Adipose tissue (tissue), 3 donors: ENCODE results near the gene STARD13. TPM values are rescaled to one million over a fixed set of nuclear protein-coding genes. Genes with fewer than 3 reads are reported as not detected.

Experiments used
- H3K27ac ChIP-seq: one replicate; pipeline ENCODE4 v1.5.1; 2013; ENCODE audit warnings: low read depth, low read length
- WGBS, 3 donors: extraction: QIAGEN DNeasy Blood & Tissue Kit; methylation state at CpG; one replicate each; pipeline ENCODE4 v1.1.7; 2013; 5-methylcytosine and 5-hydroxymethylcytosine counted together
- polyA plus RNA-seq, 3 donors: library from polyadenylated mRNA; stranded (reverse); fragments of 200-250 nt; gene quantifications; one replicate each; pipeline ENCODE4 v1.2.3, GENCODE V29; 2013
- donor health status: healthy with polysubstance abuse.
- donor health status: Bipolar disorder and iron deficiency.
- donor health status: healthy.

Gene STARD13
- polyA plus RNA-seq, 3 donors, result 5.4 to 17.0 (median 13.3) TPM

- H3K27ac ChIP-seq, result no peak overlapping the region
These were observed 162.3 kb downstream of the STARD13 start for GRCh38 chr13:33123066-33123859.

GRCh38 chr13:33119856-33120543 is 165.6 kb downstream of the STARD13 start:
- 68 to 75% (median 73%) methylated on average over 10 of the region's 10 CpGs for WGBS, 3 donors
- no peak overlapping the region for H3K27ac ChIP-seq

More at GRCh38 chr13:33123066-33123859, 162.3 kb downstream of the STARD13 start:
- WGBS, 3 donors, result 72 to 81% (median 73%) methylated on average over 7 of the region's 7 CpGs

GRCh38 chr13:33119022-33119781 is 166.4 kb downstream of the STARD13 start:
- WGBS, 3 donors, result 85 to 89% (median 88%) methylated on average over 7 of the region's 7 CpGs
- no peak overlapping the region for H3K27ac ChIP-seq

GRCh38 chr13:33116321-33117010 is 169.1 kb downstream of the STARD13 start:
- H3K27ac ChIP-seq, result no peak overlapping the region
- 46 to 96% (median 95%) methylated on average over 2 of the region's 2 CpGs for WGBS, 3 donors

GRCh38 chr13:33115274-33115673 is 170.3 kb downstream of the STARD13 start:
- WGBS, 3 donors, result 96 to 97% (median 96%) methylated on average over 2 of the region's 2 CpGs
- no peak overlapping the region for H3K27ac ChIP-seq

GRCh38 chr13:33114146-33114545 is 171.4 kb downstream of the STARD13 start:
- H3K27ac ChIP-seq, result no peak overlapping the region
- 88 to 92% (median 91%) methylated on average over 5 of the region's 5 CpGs for WGBS, 3 donors

- no peak overlapping the region for H3K27ac ChIP-seq
- WGBS, 3 donors, result 82 to 96% (median 90%) methylated on average over 12 of the region's 12 CpGs
These were observed 172.8 kb downstream of the STARD13 start for GRCh38 chr13:33112766-33113165.

GRCh38 chr13:33111414-33112110 is 174.0 kb downstream of the STARD13 start:
- 61 to 71% (median 70%) methylated on average over 9 of the region's 9 CpGs for WGBS, 3 donors
- no peak overlapping the region for H3K27ac ChIP-seq

- 50 to 63% (median 55%) methylated on average over 14 of the region's 14 CpGs for WGBS, 3 donors
- no peak overlapping the region for H3K27ac ChIP-seq
These were observed 174.7 kb downstream of the STARD13 start for GRCh38 chr13:33110713-33111413.

- no peak overlapping the region for H3K27ac ChIP-seq
- 70 to 89% (median 81%) methylated on average over 5 of the region's 5 CpGs for WGBS, 3 donors
These were observed 175.2 kb downstream of the STARD13 start for GRCh38 chr13:33110386-33110712.

- WGBS, 3 donors, result 86 to 91% (median 89%) methylated on average over 10 of the region's 10 CpGs
These were observed 175.8 kb downstream of the STARD13 start for GRCh38 chr13:33109801-33110200.

GRCh38 chr13:33109271-33109697 is 176.3 kb downstream of the STARD13 start:
- WGBS, 3 donors, result 48 to 76% (median 54%) methylated on average over 2 of the region's 2 CpGs

More at GRCh38 chr13:33109801-33110200, 175.8 kb downstream of the STARD13 start:
- peak overlapping the region; percentile 23 for H3K27ac ChIP-seq

GRCh38 chr13:33108620-33109019 is 176.9 kb downstream of the STARD13 start:
- no peak overlapping the region for H3K27ac ChIP-seq
- 93 to 95% (median 93%) methylated on average over 5 of the region's 5 CpGs for WGBS, 3 donors

More at GRCh38 chr13:33109271-33109697, 176.3 kb downstream of the STARD13 start:
- peak overlapping the region; percentile 23 for H3K27ac ChIP-seq

- no peak overlapping the region for H3K27ac ChIP-seq
These were observed 178.2 kb downstream of the STARD13 start for GRCh38 chr13:33107361-33107760.

GRCh38 chr13:33106656-33107360 is 178.7 kb downstream of the STARD13 start:
- WGBS, 3 donors, result 84 to 85% (median 85%) methylated on average over 7 of the region's 7 CpGs
- H3K27ac ChIP-seq, result no peak overlapping the region

More at GRCh38 chr13:33107361-33107760, 178.2 kb downstream of the STARD13 start:
- WGBS, 3 donors, result 93 to 96% (median 95%) methylated on average over 2 of the region's 2 CpGs

- no peak overlapping the region for H3K27ac ChIP-seq
- 62 to 81% (median 63%) methylated on average over 9 of the region's 9 CpGs for WGBS, 3 donors
These were observed 180.1 kb downstream of the STARD13 start for GRCh38 chr13:33105387-33106005.
